GM21423 (cell line): ENCODE measurements around the gene LHX5.

Experiments
- ATAC-seq: cut with Tn5 transposase; IDR thresholded peaks from one replicate; pipeline ENCODE4 v1.9.1; 2021; ENCODE audit warnings: mild to moderate bottlenecking, moderate library complexity; ENCODE audit not compliant: unreplicated experiment

The LHX5 gene

GRCh38 chr12:113478351-113479011 is 6.8 kb upstream of the LHX5 start:
- no peak for ATAC-seq

- no peak for ATAC-seq
Measured at GRCh38 chr12:113477842-113478215, 6.2 kb upstream of the LHX5 start.

GRCh38 chr12:113477171-113477841 is 5.6 kb upstream of the LHX5 start:
- ATAC-seq, result no peak

GRCh38 chr12:113476176-113476986 is 4.7 kb upstream of the LHX5 start:
- no peak for ATAC-seq

GRCh38 chr12:113475451-113476175 is 3.9 kb upstream of the LHX5 start:
- no peak for ATAC-seq

- no peak for ATAC-seq
Measured at GRCh38 chr12:113474635-113475436, 3.2 kb upstream of the LHX5 start.

GRCh38 chr12:113473942-113474341 is 2.3 kb upstream of the LHX5 start:
- ATAC-seq, result no peak

- no peak for ATAC-seq
Measured at GRCh38 chr12:113473400-113473799, 1.7 kb upstream of the LHX5 start.

GRCh38 chr12:113472191-113473121 is 785 bp upstream of the LHX5 start:
- no peak for ATAC-seq

- ATAC-seq, result no peak
Measured at GRCh38 chr12:113470871-113471618, 626 bp downstream of the LHX5 start.

GRCh38 chr12:113469949-113470743 is 1.5 kb downstream of the LHX5 start:
- no peak for ATAC-seq

GRCh38 chr12:113469224-113469948 is 2.3 kb downstream of the LHX5 start:
- no peak for ATAC-seq

GRCh38 chr12:113468365-113469223 is 3.1 kb downstream of the LHX5 start:
- no peak for ATAC-seq

- ATAC-seq, result no peak
Measured at GRCh38 chr12:113467502-113468364, 3.9 kb downstream of the LHX5 start.

GRCh38 chr12:113467142-113467501 is 4.5 kb downstream of the LHX5 start:
- ATAC-seq, result no peak
